K562 (cell line): Measurements from ENCODE around the gene CHN1. TPM values are rescaled to one million over a fixed set of nuclear protein-coding genes. Genes with fewer than 3 reads are reported as not detected.
A peak's percentile ranks its signal among the peaks of the same experiment; 100 is the strongest.

Experiments used
- ATAC-seq: fragments of 200-7000 bp; cut with Tn5 transposase; 3 replicates; pipeline ENCODE4 v1.9.1; 2020; ENCODE audit warnings: moderate library complexity
- BruUV-seq: library from RNA; stranded (reverse); fragments of 400-500 nt; replicated peaks from 2 replicates; lab custom pipeline; 2021; lab: Mats Ljungman, UMichigan
- CTCF ChIA-PET: fragments of 300-600 bp; formaldehyde crosslinking; extraction: SDS; loops from one replicate; lab custom pipeline; 2021; ENCODE audit warnings: low intra/inter-chr PET ratio; lab: Yijun Ruan, JAX
- POLR2A ChIA-PET: fragments of 300-600, 350-650 bp; sonication (Branson Sonifier 250); formaldehyde crosslinking; extraction: SDS; loops from one replicate; lab custom pipeline; 2021; ENCODE audit warnings: antibody characterized with exemption, inconsistent platforms; lab: Yijun Ruan, JAX
- DNase-seq, 4 experiments: peaks; one replicate each; pipeline versions ENCODE4 v3.0.0 to v3.0.0-alpha.2; 2011 to 2018; ENCODE audit warnings: low spot score in 3 of 4, mixed read lengths in 3 of 4; ENCODE audit errors: extremely low read depth in 1 of 4
- FAIRE-seq: peaks from 2 replicates; lab custom pipeline; 2011; peaks lifted over from hg19 to GRCh38; lab: Jason Lieb, UNC
- H2AFZ ChIP-seq: 2 replicates; pipeline ENCODE4 v1.6.0; 2011; ENCODE audit warnings: low read depth, low read length, control low read depth, inconsistent platforms
- H3K27ac ChIP-seq: fragments of 200-600 bp; 3 replicates; pipeline ENCODE4 v1.8.0; 2011; ENCODE audit warnings: low read depth, mild to moderate bottlenecking, control low read depth, inconsistent platforms, low read length, moderate library complexity, mixed read lengths; ENCODE audit errors: extremely low read depth
- H3K27me3 ChIP-seq, 2 experiments: fragments of 300-600 bp in 1 of 2; 2 replicates in 1 of 2; 3 replicates in 1 of 2; pipeline versions ENCODE4 v1.6.0 to v1.8.0; 2011; ENCODE audit warnings: inconsistent platforms in 2 of 2, low read length in 2 of 2, mild to moderate bottlenecking in 1 of 2, mixed read lengths in 1 of 2, moderate library complexity in 1 of 2; ENCODE audit not compliant: control insufficient read depth in 2 of 2, insufficient read depth in 2 of 2
- H3K36me3 ChIP-seq: fragments of 300-600 bp; 3 replicates; pipeline ENCODE4 v1.8.0; 2011; ENCODE audit warnings: mild to moderate bottlenecking, low read length, inconsistent platforms; ENCODE audit not compliant: control insufficient read depth, insufficient read depth
- H3K4me1 ChIP-seq, 2 experiments: fragments of 200-600 bp in 1 of 2; replicated peaks in 1 of 2; 2 replicates in 1 of 2; 3 replicates in 1 of 2; pipeline versions ENCODE4 v1.5.1 to v1.8.0; 2011; ENCODE audit warnings: inconsistent platforms in 2 of 2, low read length in 2 of 2, mild to moderate bottlenecking in 1 of 2, mixed read lengths in 1 of 2, moderate library complexity in 1 of 2; ENCODE audit not compliant: control insufficient read depth in 2 of 2, insufficient read depth in 2 of 2
- H3K4me2 ChIP-seq: 2 replicates; pipeline ENCODE4 v1.6.1; 2011; ENCODE audit warnings: low read length, control low read depth, inconsistent platforms, mixed read lengths; ENCODE audit not compliant: insufficient read depth
- H3K4me3 ChIP-seq: fragments of 200-600 bp; sonication (generic), shearing (Covaris generic); 2 replicates; pipeline ENCODE4 v1.5.1; 2016; ENCODE audit warnings: control low read depth, inconsistent platforms
- H3K79me2 ChIP-seq: fragments of 200-600 bp; 3 replicates; pipeline ENCODE4 v1.8.0; 2011; ENCODE audit warnings: low read length, inconsistent platforms; ENCODE audit not compliant: control insufficient read depth, insufficient read depth
- H3K9ac ChIP-seq, 2 experiments: 2 replicates each; pipeline versions ENCODE4 v1.6.0 to v1.6.1; 2011; ENCODE audit warnings: low read depth in 2 of 2, low read length in 2 of 2, control low read depth in 1 of 2, inconsistent platforms in 1 of 2, mild to moderate bottlenecking in 1 of 2, mixed read lengths in 1 of 2; ENCODE audit not compliant: insufficient read depth in 1 of 2
- H3K9me1 ChIP-seq: one replicate; pipeline ENCODE4 v1.6.0; 2011; ENCODE audit warnings: inconsistent platforms, mild to moderate bottlenecking, low read length, moderate library complexity; ENCODE audit not compliant: control insufficient read depth, insufficient read depth
- H3K9me3 ChIP-seq: replicated peaks from 2 replicates; pipeline ENCODE4 v1.5.1; 2011; ENCODE audit warnings: low read depth, low read length, inconsistent platforms; ENCODE audit not compliant: control insufficient read depth, insufficient read depth
- H4K20me1 ChIP-seq: replicated peaks from 2 replicates; pipeline ENCODE4 v1.6.1; 2011; ENCODE audit warnings: low read length, inconsistent platforms, mixed read lengths; ENCODE audit not compliant: control insufficient read depth, insufficient read depth
- AFF4 ChIP-seq: sonication (generic); formaldehyde crosslinking; IDR thresholded peaks from 2 replicates; pipeline ENCODE4 v1.8.0; 2023; ENCODE audit warnings: mild to moderate bottlenecking, missing genetic modification reagents
- CCAR2 ChIP-seq: fragments of 200-400 bp; formaldehyde crosslinking; IDR thresholded peaks from 2 replicates; pipeline ENCODE4 v1.6.1; 2017; ENCODE audit warnings: mild to moderate bottlenecking, low read depth, low read length
- POLR2H ChIP-seq: IDR thresholded peaks from 2 replicates; pipeline ENCODE4 v1.6.1; 2016; ENCODE audit warnings: missing genetic modification characterization, low read depth, mild to moderate bottlenecking, control low read depth, missing compliant biosample characterization, moderate library complexity
- RNF219 ChIP-seq: fragments of 250-450 bp; sonication (Bioruptor Pico); IDR thresholded peaks from 2 replicates; pipeline ENCODE4 v1.5.0; 2022; ENCODE audit warnings: mild to moderate bottlenecking
- SLC30A9 ChIP-seq: fragments of 250-450 bp; sonication (Bioruptor Pico); IDR thresholded peaks from 2 replicates; pipeline ENCODE4 v1.8.0; 2022; ENCODE audit warnings: mild to moderate bottlenecking, moderate library complexity
- TAF15 ChIP-seq: fragments of 200-400 bp; formaldehyde crosslinking; IDR thresholded peaks from 2 replicates; pipeline ENCODE4 v1.6.1; 2017; ENCODE audit warnings: mild to moderate bottlenecking, low read depth, low read length, moderate library complexity
- TFAM ChIP-seq: fragments of 250-450 bp; sonication (Bioruptor Pico); conservative IDR thresholded peaks from 2 replicates; pipeline ENCODE4 v1.5.0; 2021; ENCODE audit warnings: mild to moderate bottlenecking, moderate library complexity
- ZNF384 ChIP-seq: IDR thresholded peaks from 2 replicates; pipeline ENCODE4 v1.6.1; 2012; ENCODE audit warnings: low read depth, low read length, improper control_type of control experiment
- WGBS: fragments of 100-300 bp; shearing (Covaris generic); methylation state at CpG from one replicate; pipeline ENCODE4 v1.1.6; 2016; ENCODE audit warnings: low coverage, mixed read lengths; ENCODE audit not compliant: insufficient coverage; ENCODE audit errors: missing lambda C conversion rate; 5-methylcytosine and 5-hydroxymethylcytosine counted together
- in situ Hi-C: fragments of 300-500 bp; cut with MboI; formaldehyde crosslinking; loops from 4 replicates; pipeline ENCODE4 v1.15.0; 2018; ENCODE audit warnings: inconsistent platforms, mixed read lengths
- intact Hi-C: fragments of 100-400 bp; cut with micrococcal nuclease; formaldehyde crosslinking; loops from 2 replicates; pipeline ENCODE4 v1.14.2; 2022
- polyA plus RNA-seq, 8 experiments: library from polyadenylated mRNA; depleted of rRNA in 4 of 8; stranded (reverse) in 5 of 8; unstranded in 3 of 8; fragments of >200 nt; fragmentation: Nextera tagmentation in 2 of 8; fragmentation: Illumina TruSeq in 1 of 8; extraction: Ambion mirVana in 2 of 8; extraction: Trizol in 1 of 8; gene quantifications; 2 replicates each; pipeline versions ENCODE4 v1.2.1 to v1.2.3, GENCODE V29; 2011 to 2014; ENCODE audit warnings: inconsistent platforms in 1 of 8, missing spikeins in 1 of 8
- total RNA-seq, 7 experiments: library from RNA; depleted of rRNA in 6 of 7; stranded (reverse); fragments of >200 nt in 6 of 7; fragmentation: Illumina TruSeq in 2 of 7; extraction: Trizol in 2 of 7; gene quantifications; 2 replicates each; pipeline versions ENCODE4 v1.2.1 to v1.2.3, GENCODE V29; 2011 to 2021; ENCODE audit warnings: low replicate concordance in 1 of 7
- TF ChIP-seq, protein P1 (sequence below): fragments of 250-450 bp; sonication (Bioruptor Pico); IDR thresholded peaks from 2 replicates; pipeline ENCODE4 v1.4.0; 2020
- TF ChIP-seq, protein P2 (sequence below): fragments of 250-450 bp; sonication (Bioruptor Pico); IDR thresholded peaks from 2 replicates; pipeline ENCODE4 v1.4.0; 2020; ENCODE audit warnings: mild to moderate bottlenecking, moderate library complexity, borderline replicate concordance

Gene CHN1
- total and polyA plus RNA-seq, 9 of the 15 experiments (the other 6 are each of a cell fraction or from before 2014, with no cell fraction given) = 0.17 to 2.0 (median 0.87) TPM

DNA sequence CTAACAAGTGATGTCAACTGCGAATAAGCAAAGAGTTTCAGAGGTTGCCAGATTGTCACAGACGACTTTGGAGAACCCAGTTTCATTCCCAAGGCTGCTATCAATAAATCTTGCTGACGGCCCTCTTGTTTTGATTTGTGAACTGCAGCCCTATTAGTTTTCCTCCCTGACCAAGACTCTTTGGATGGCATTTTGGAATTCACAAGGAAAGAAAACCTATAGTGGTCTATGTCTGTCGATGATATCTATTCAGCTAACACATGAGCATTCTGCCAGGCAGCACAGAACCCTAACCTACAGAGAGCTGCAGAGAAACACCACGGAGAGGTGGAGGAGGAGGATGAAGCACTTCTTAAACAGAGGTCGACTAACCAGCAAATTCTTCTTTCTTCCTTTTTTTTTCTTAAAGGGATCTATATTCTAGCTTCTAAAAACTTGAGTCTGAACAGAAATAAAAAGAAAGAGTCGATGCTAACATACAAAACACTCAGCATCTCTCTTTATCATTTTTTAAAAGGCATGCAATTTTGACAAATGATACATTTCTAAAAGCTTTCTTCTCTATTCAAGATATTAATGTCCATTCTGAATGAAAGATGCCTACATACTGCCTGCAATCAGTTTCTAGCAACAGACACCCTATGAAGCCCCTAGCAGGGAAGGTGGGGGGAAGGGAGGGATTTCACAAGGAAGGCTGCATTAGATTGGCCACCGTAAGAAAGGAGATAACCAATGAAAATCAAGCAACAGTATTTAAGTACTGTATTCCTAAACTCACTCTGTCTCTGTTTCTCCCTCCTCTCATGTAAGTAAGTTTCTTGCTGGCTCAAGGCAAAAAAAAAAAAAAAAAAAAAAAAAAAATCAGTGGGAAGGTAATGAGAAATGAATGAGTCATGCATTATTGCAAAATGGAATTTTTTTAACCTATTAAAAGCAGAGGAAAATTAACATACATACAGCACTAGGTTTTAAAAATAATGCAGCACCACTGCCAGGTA lies 157.9 kb downstream of the CHN1 start:
- intact Hi-C loops = no loop called here
- Histone ChIP-seq H3K4me3 (no peak overlapping the region), H3K27me3 (no peaks in the 10 kb centered on the region; a peak in 2 of 5 replicates), H3K9me3 (no peaks in the 10 kb centered on the region), H3K4me2 (no peak overlapping the region), H3K9ac (no peak overlapping the region), H4K20me1 (no peaks in the 10 kb centered on the region), H2AFZ (no peak overlapping the region), H3K9me1 (no peaks in the 10 kb centered on the region), H3K27ac (no peak overlapping the region), H3K4me1 (no peaks in the 10 kb centered on the region), H3K36me3 (no peaks in the 10 kb centered on the region), H3K79me2 (no peaks in the 10 kb centered on the region)
- ChIA-PET CTCF (no interaction called here), POLR2A (no interaction called here)
- ATAC-seq (no peak), DNase-seq (peak in 1 of 4 experiments; percentile 14), FAIRE-seq (no peak)
- in situ Hi-C loops = no loop called here
- BruUV-seq = no TSS peak
- WGBS = 1% methylated on average over 8 of the region's 8 CpGs
- TF ChIP-seq CCAR2 (no peak), TFAM (no peak), AFF4 (CRISPR knock-in tag) (no peak), SLC30A9 (CRISPR knock-in tag) (no peak), RNF219 (CRISPR knock-in tag) (no peak), ZNF384 (0 out of 2 replicates have a peak, but pooled peaks have one; percentile 28), POLR2H (tag) (no peak), TAF15 (no peak)
- TF ChIP-seq, protein P1, sequence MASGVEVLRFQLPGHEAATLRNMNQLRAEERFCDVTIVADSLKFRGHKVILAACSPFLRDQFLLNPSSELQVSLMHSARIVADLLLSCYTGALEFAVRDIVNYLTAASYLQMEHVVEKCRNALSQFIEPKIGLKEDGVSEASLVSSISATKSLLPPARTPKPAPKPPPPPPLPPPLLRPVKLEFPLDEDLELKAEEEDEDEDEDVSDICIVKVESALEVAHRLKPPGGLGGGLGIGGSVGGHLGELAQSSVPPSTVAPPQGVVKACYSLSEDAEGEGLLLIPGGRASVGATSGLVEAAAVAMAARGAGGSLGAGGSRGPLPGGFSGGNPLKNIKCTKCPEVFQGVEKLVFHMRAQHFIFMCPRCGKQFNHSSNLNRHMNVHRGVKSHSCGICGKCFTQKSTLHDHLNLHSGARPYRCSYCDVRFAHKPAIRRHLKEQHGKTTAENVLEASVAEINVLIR = no peak
- TF ChIP-seq, protein P2, sequence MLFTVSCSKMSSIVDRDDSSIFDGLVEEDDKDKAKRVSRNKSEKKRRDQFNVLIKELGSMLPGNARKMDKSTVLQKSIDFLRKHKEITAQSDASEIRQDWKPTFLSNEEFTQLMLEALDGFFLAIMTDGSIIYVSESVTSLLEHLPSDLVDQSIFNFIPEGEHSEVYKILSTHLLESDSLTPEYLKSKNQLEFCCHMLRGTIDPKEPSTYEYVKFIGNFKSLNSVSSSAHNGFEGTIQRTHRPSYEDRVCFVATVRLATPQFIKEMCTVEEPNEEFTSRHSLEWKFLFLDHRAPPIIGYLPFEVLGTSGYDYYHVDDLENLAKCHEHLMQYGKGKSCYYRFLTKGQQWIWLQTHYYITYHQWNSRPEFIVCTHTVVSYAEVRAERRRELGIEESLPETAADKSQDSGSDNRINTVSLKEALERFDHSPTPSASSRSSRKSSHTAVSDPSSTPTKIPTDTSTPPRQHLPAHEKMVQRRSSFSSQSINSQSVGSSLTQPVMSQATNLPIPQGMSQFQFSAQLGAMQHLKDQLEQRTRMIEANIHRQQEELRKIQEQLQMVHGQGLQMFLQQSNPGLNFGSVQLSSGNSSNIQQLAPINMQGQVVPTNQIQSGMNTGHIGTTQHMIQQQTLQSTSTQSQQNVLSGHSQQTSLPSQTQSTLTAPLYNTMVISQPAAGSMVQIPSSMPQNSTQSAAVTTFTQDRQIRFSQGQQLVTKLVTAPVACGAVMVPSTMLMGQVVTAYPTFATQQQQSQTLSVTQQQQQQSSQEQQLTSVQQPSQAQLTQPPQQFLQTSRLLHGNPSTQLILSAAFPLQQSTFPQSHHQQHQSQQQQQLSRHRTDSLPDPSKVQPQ = no peak
